ENCODE results near the gene TIPARP. TPM values are rescaled to one million over a fixed set of nuclear protein-coding genes. Genes with fewer than 3 reads are reported as not detected.
A peak's percentile ranks its signal among the peaks of the same experiment; 100 is the strongest.

The TIPARP gene
- total RNA-seq, 1 donor from 2014 or later = 31.3 TPM

GRCh38 chr3:156725682-156726081 lies 51.3 kb downstream of the TIPARP start:
- ChIA-PET POLR2A (no interaction called here), CTCF (interaction anchor here (0.9 kb wide), 1 partner anchor 397 kb away, joined by 3 read pairs; no protein-coding TSS in a partner anchor)
- H3K27ac Mint-ChIP-seq = no peak overlapping the region
- no peaks in the 10 kb centered on the region for H3K9me3 Mint-ChIP-seq
- TF ChIP-seq CTCF (IDR thresholded peaks at IDR 0.05) = no peak
- no peaks in the 10 kb centered on the region for H3K36me3 Mint-ChIP-seq (ENCODE audit: low read depth)
- no peak for DNase-seq
- ATAC-seq (ENCODE audit: low read depth) = no peak
- H3K4me1 Mint-ChIP-seq = peaks cover 6% of the 10 kb centered on the region
- H3K4me3 Mint-ChIP-seq = no peak overlapping the region
- intact Hi-C loops (cut with micrococcal nuclease) = no loop called here
- no peaks in the 10 kb centered on the region for H3K27me3 Mint-ChIP-seq

GRCh38 chr3:156726456-156726855 lies 52.1 kb downstream of the TIPARP start:
- TF ChIP-seq CTCF (IDR thresholded peaks at IDR 0.05) = no peak
- peaks cover 6% of the 10 kb centered on the region for H3K4me1 Mint-ChIP-seq
- ChIA-PET CTCF (interaction anchor here (0.9 kb wide), 1 partner anchor 396 kb away, joined by 3 read pairs; no protein-coding TSS in a partner anchor), POLR2A (no interaction called here)
- H3K27ac Mint-ChIP-seq = no peak overlapping the region
- H3K27me3 Mint-ChIP-seq = no peaks in the 10 kb centered on the region
- no peak for DNase-seq
- intact Hi-C loops (cut with micrococcal nuclease) = no loop called here
- ATAC-seq (ENCODE audit: low read depth) = no peak
- H3K4me3 Mint-ChIP-seq = no peak overlapping the region
- no peaks in the 10 kb centered on the region for H3K36me3 Mint-ChIP-seq (ENCODE audit: low read depth)
- H3K9me3 Mint-ChIP-seq = no peaks in the 10 kb centered on the region

- DNase-seq = no peak
- no peaks in the 10 kb centered on the region for H3K9me3 Mint-ChIP-seq
- H3K4me1 Mint-ChIP-seq = peaks cover 6% of the 10 kb centered on the region
- POLR2A ChIA-PET = no interaction called here
- H3K4me3 Mint-ChIP-seq = no peak overlapping the region
- CTCF ChIA-PET = no interaction called here
- no peak overlapping the region for H3K27ac Mint-ChIP-seq
- no peaks in the 10 kb centered on the region for H3K36me3 Mint-ChIP-seq (ENCODE audit: low read depth)
- peak; percentile 79 for ATAC-seq (ENCODE audit: low read depth)
- intact Hi-C loops (cut with micrococcal nuclease) = no loop called here
- H3K27me3 Mint-ChIP-seq = no peaks in the 10 kb centered on the region
- TF ChIP-seq CTCF (IDR thresholded peaks at IDR 0.05) = no peak
Observed at GRCh38 chr3:156727519-156728205, 53.3 kb downstream of the TIPARP start.

GRCh38 chr3:156728267-156728985 lies 54.0 kb downstream of the TIPARP start:
- no peak for TF ChIP-seq CTCF (IDR thresholded peaks at IDR 0.05)
- no peak for ATAC-seq (ENCODE audit: low read depth)
- Mint-ChIP-seq H3K27me3 (no peaks in the 10 kb centered on the region), H3K4me1 (peaks cover 6% of the 10 kb centered on the region), H3K36me3 (ENCODE audit: low read depth) (no peaks in the 10 kb centered on the region), H3K4me3 (no peak overlapping the region), H3K27ac (no peak overlapping the region), H3K9me3 (no peaks in the 10 kb centered on the region)
- ChIA-PET CTCF (no interaction called here), POLR2A (interaction anchor here (0.7 kb wide), 1 partner anchor 18 kb away, joined by 3 read pairs; no protein-coding TSS in a partner anchor)
- DNase-seq = no peak
- intact Hi-C loops (cut with micrococcal nuclease) = no loop called here

- no peak for TF ChIP-seq CTCF (IDR thresholded peaks at IDR 0.05)
- ATAC-seq (ENCODE audit: low read depth) (no peak), DNase-seq (no peak)
- intact Hi-C loops (cut with micrococcal nuclease) = no loop called here
- Mint-ChIP-seq H3K4me1 (peaks cover 6% of the 10 kb centered on the region), H3K36me3 (ENCODE audit: low read depth) (no peaks in the 10 kb centered on the region), H3K9me3 (no peaks in the 10 kb centered on the region), H3K27me3 (no peaks in the 10 kb centered on the region), H3K27ac (no peak overlapping the region), H3K4me3 (no peak overlapping the region)
- CTCF ChIA-PET = no interaction called here
- POLR2A ChIA-PET = interaction anchor here (0.7 kb wide), 1 partner anchor 17 kb away, joined by 3 read pairs; no protein-coding TSS in a partner anchor
Observed at GRCh38 chr3:156729460-156730179, 55.2 kb downstream of the TIPARP start.

All from activated B cell treated with CpG ODN at 0.5 μM for 24 hours (primary cell).